ENCODE data around the gene TMEM25.

TMEM25 gene

GRCh38 chr11:118524757-118525470 is 6.1 kb upstream of the TMEM25 start:
- no peak for TF ChIP-seq CTCF (conservative IDR thresholded peaks at IDR 0.05; ENCODE audit: low read length)
- DNase-seq (ENCODE audit: low read depth), result peak; percentile 42

GRCh38 chr11:118526688-118527087 is 4.3 kb upstream of the TMEM25 start:
- no peak overlapping the region for H3K4me3 ChIP-seq (ENCODE audit: low read length)
- TF ChIP-seq CTCF (conservative IDR thresholded peaks at IDR 0.05; ENCODE audit: low read length), result no peak
- DNase-seq (ENCODE audit: low read depth), result no peak

More at GRCh38 chr11:118524757-118525470, 6.1 kb upstream of the TMEM25 start:
- no peak overlapping the region for H3K4me3 ChIP-seq (ENCODE audit: low read length)

GRCh38 chr11:118527109-118527508 is 3.9 kb upstream of the TMEM25 start, which contains the start of gene TTC36:
TSS of gene TTC36 (plus strand) at chr11:118527474. CDS start at chr11:118527495, 21 bp downstream.
- no peak for TF ChIP-seq CTCF (conservative IDR thresholded peaks at IDR 0.05; ENCODE audit: low read length)
- DNase-seq (ENCODE audit: low read depth), result no peak
- H3K4me3 ChIP-seq (ENCODE audit: low read length), result no peak within 1 kb of the TSS

- TF ChIP-seq CTCF (conservative IDR thresholded peaks at IDR 0.05; ENCODE audit: low read length), result no peak
- DNase-seq (ENCODE audit: low read depth), result no peak
- no peak overlapping the region for H3K4me3 ChIP-seq (ENCODE audit: low read length)
Measured at GRCh38 chr11:118528511-118528910, 2.5 kb upstream of the TMEM25 start.

- no peak for TF ChIP-seq CTCF (conservative IDR thresholded peaks at IDR 0.05; ENCODE audit: low read length)
- H3K4me3 ChIP-seq (ENCODE audit: low read length), result peak overlapping the region; percentile 64; the same call in 1 of the 2 replicates
- no peak for DNase-seq (ENCODE audit: low read depth)
Measured at GRCh38 chr11:118529584-118530175, 1.3 kb upstream of the TMEM25 start.

- peak overlapping the region; percentile 64 for H3K4me3 ChIP-seq (ENCODE audit: low read length)
- 0 out of 2 replicates have a peak, but pooled peaks have one; percentile 1 for TF ChIP-seq CTCF (conservative IDR thresholded peaks at IDR 0.05; ENCODE audit: low read length)
- no peak for DNase-seq (ENCODE audit: low read depth)
Measured at GRCh38 chr11:118530180-118530682, 761 bp upstream of the TMEM25 start.

All from AG10803 (cell line).